Prostate gland (tissue), 2 donors: ENCODE results near the gene ADGRG1. TPM values are rescaled to one million over a fixed set of nuclear protein-coding genes. Genes with fewer than 3 reads are reported as not detected.

ENCODE experiments used
- DNase-seq: peaks from one replicate; pipeline ENCODE4 v3.0.0-alpha.2; 2019; ENCODE audit warnings: low spot score
- H3K27ac ChIP-seq, 2 donors: fragments of 200-600 bp; sonication (generic); 2 replicates each; pipeline ENCODE4 v1.5.1; 2017 to 2019
- H3K27me3 ChIP-seq: fragments of 200-600 bp; sonication (generic); replicated peaks from 2 replicates; pipeline ENCODE4 v1.5.1; 2019; ENCODE audit not compliant: insufficient read depth
- H3K36me3 ChIP-seq, 2 donors: fragments of 200-600 bp; sonication (generic); 1 replicate in 1 of 2; 2 replicates in 1 of 2; pipeline versions ENCODE4 v1.5.1 to v1.8.1; 2017 to 2019
- H3K4me1 ChIP-seq: fragments of 200-600 bp; sonication (generic); replicated peaks from 2 replicates; pipeline ENCODE4 v1.5.1; 2019
- H3K4me3 ChIP-seq, 2 donors: fragments of 200-600 bp; sonication (generic); 2 replicates each; pipeline ENCODE4 v1.5.1; 2017 to 2019
- H3K9me3 ChIP-seq: fragments of 200-600 bp; sonication (generic); 2 replicates; pipeline ENCODE4 v1.5.1; 2017
- CTCF ChIP-seq, 4 experiments: fragments of 200-600 bp in 2 of 4; fragments of 450-650 bp in 2 of 4; sonication (generic) in 2 of 4; IDR thresholded peaks; 1 replicate in 3 of 4; 2 replicates in 1 of 4; pipeline ENCODE4 v1.5.1; 2016 to 2019; ENCODE audit warnings: antibody characterized with exemption in 4 of 4, mild to moderate bottlenecking in 2 of 4, moderate library complexity in 2 of 4
- POLR2A ChIP-seq: fragments of 450-650 bp; IDR thresholded peaks from one replicate; pipeline ENCODE4 v1.6.1; 2016; ENCODE audit warnings: antibody characterized with exemption, mild to moderate bottlenecking
- POLR2AphosphoS5 ChIP-seq: sonication (generic); formaldehyde crosslinking; IDR thresholded peaks from one replicate; pipeline ENCODE4 v1.6.1; 2017; ENCODE audit warnings: antibody characterized with exemption
- WGBS: methylation state at CpG from one replicate; pipeline ENCODE4 v1.1.5; 2018; 5-methylcytosine and 5-hydroxymethylcytosine counted together
- intact Hi-C: fragments of 100-400 bp; cut with DNase I; formaldehyde crosslinking; loops from one replicate; pipeline ENCODE4 v1.14.2; 2022
- total RNA-seq, 2 donors: library from RNA; depleted of rRNA; stranded (reverse); fragments of >200 nt; gene quantifications; one replicate each; pipeline ENCODE4 v1.1.0, GENCODE V29; 2016

Gene ADGRG1
- total RNA-seq, 2 donors from 2014 or later: 78.5 to 347 TPM

- H3K27me3 ChIP-seq: no peaks in the 10 kb centered on the region
- no peak for TF ChIP-seq POLR2A
- H3K27ac ChIP-seq: no peak overlapping the region
- H3K4me1 ChIP-seq: no peaks in the 10 kb centered on the region
- intact Hi-C loops: no loop called here
- WGBS: 94% methylated on average over 2 of the region's 2 CpGs
- DNase-seq: no peak
- H3K9me3 ChIP-seq: no peaks in the 10 kb centered on the region
- no peak overlapping the region for H3K4me3 ChIP-seq
- H3K36me3 ChIP-seq: no peaks in the 10 kb centered on the region
Measured at GRCh38 chr16:57672824-57673223, 44.4 kb downstream of the ADGRG1 start.

GRCh38 chr16:57675741-57676551 lies 47.5 kb downstream of the ADGRG1 start:
- WGBS: 35% methylated on average over 12 of the region's 12 CpGs
- no peak for DNase-seq
- Histone ChIP-seq H3K4me1 (no peaks in the 10 kb centered on the region), H3K27me3 (no peaks in the 10 kb centered on the region), H3K36me3 (no peaks in the 10 kb centered on the region), H3K4me3 (no peak overlapping the region), H3K27ac (no peak overlapping the region), H3K9me3 (no peaks in the 10 kb centered on the region)
- intact Hi-C loops: no loop called here
- no peak for TF ChIP-seq POLR2A
- TF ChIP-seq POLR2AphosphoS5: no peak
- no peak for TF ChIP-seq CTCF (IDR thresholded peaks at IDR 0.05)

- intact Hi-C loops: no loop called here
- no peak for TF ChIP-seq CTCF (IDR thresholded peaks at IDR 0.05)
- no peak for TF ChIP-seq POLR2A
- no peak for TF ChIP-seq POLR2AphosphoS5
- no peak for DNase-seq
- Histone ChIP-seq H3K27ac (no peak overlapping the region), H3K4me1 (no peaks in the 10 kb centered on the region), H3K9me3 (no peaks in the 10 kb centered on the region), H3K36me3 (no peaks in the 10 kb centered on the region), H3K27me3 (no peaks in the 10 kb centered on the region), H3K4me3 (no peak overlapping the region)
- WGBS: 68% methylated on average over 4 of the region's 4 CpGs
Measured at GRCh38 chr16:57676553-57677085, 48.2 kb downstream of the ADGRG1 start.

- Histone ChIP-seq H3K27ac (no peak overlapping the region), H3K4me3 (no peak overlapping the region), H3K27me3 (no peaks in the 10 kb centered on the region), H3K9me3 (no peaks in the 10 kb centered on the region), H3K36me3 (no peaks in the 10 kb centered on the region), H3K4me1 (no peaks in the 10 kb centered on the region)
- DNase-seq: peak; percentile 87
- TF ChIP-seq POLR2A (no peak), CTCF (IDR thresholded peaks at IDR 0.05) (no peak), POLR2AphosphoS5 (peak; percentile 81)
- 49% methylated on average over 14 of the region's 14 CpGs for WGBS
- intact Hi-C loops: no loop called here
Measured at GRCh38 chr16:57677622-57678369, 49.4 kb downstream of the ADGRG1 start.

- no peak overlapping the region for H3K4me3 ChIP-seq
- WGBS: 84% methylated on average over 12 of the region's 12 CpGs
- H3K27ac ChIP-seq: no peak overlapping the region
- no peak for DNase-seq
- no peaks in the 10 kb centered on the region for H3K9me3 ChIP-seq
- no peaks in the 10 kb centered on the region for H3K4me1 ChIP-seq
- no peaks in the 10 kb centered on the region for H3K36me3 ChIP-seq
- intact Hi-C loops: no loop called here
- H3K27me3 ChIP-seq: no peaks in the 10 kb centered on the region
- TF ChIP-seq POLR2AphosphoS5 (no peak), CTCF (IDR thresholded peaks at IDR 0.05) (no peak), POLR2A (no peak)
Measured at GRCh38 chr16:57679016-57679415, 50.6 kb downstream of the ADGRG1 start.
